Posterior cingulate gyrus (tissue), 11 donors: ENCODE data around the gene SHANK1.

ENCODE experiments used
- DNase-seq, 10 donors: peaks; one replicate each; pipeline versions ENCODE4 v3.0.0 to v3.0.0-alpha.2; 2020 to 2021; ENCODE audit warnings: mixed read lengths in 3 of 10
- intact Hi-C: fragments of 100-400 bp; cut with DNase I; formaldehyde crosslinking; loops from one replicate; pipeline ENCODE4 v1.15.1; 2023

SHANK1 gene

DNA sequence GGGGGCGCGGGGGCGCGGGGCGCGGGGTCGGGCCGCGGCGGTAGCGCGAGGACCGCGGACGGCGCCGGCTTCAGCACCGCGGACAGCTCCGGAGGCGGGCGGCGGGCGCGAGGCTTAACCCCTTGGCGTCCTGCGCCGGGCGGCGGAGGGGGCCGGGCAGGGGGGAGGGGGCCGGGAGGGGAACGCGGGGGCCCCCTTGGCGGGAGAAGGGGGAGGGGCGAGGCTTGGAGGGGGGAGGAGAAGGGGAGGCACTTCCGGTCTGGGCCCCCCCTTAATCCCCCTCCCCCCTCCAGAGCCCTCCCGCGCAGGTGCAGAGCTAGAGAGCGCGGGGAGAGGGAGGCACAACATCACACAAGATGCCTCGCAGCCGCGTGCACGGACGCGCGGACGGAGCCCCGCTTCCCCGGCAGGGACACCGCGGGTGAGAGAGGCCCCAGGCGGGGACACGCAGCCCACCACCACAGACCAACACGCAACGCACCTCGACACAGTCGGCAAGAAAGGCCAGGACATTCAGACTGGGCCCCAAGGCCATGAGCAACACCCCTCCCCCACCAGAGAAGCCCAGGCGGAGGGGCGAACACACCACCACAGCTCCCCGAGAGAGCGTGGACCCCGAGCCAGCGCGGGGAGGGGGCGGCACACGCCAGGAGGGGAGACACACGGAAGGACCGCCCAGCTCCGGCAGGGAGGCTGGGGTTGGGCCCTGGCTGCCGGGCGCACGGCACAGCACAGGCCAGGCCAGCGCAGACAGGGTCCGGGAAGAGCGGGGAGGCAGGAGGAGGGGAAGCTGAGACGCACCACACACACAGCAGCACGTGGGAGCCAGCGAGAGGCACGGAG is 24.1 kb downstream of the SHANK1 start:
- DNase-seq: peak in 5 of 10 donors; percentile 42 to 91 (median 87)
- intact Hi-C loops: no loop called here

DNA sequence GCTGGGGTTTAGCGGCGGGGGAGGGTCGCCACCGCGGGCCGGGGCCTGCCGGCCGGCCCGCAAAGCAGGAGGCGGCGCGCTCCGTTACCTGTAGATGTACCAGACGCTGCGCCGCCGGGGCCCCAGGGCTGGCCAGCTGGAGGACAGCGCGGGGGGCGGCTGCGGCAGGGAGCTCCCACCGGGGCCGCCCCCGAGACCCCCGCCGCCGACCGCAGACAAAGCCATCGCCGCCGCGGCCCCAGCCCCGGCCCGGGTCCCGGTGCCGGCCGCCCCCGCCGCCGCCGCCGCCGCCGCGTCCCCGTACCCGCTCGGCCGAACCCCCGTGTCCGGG is 24.8 kb downstream of the SHANK1 start:
- intact Hi-C loops: no loop called here
- DNase-seq: no peak

GRCh38 chr19:50693064-50693975 is 26.3 kb downstream of the SHANK1 start:
- peak in 1 of 10 donors; percentile 78 for DNase-seq
- intact Hi-C loops: no loop called here

DNA sequence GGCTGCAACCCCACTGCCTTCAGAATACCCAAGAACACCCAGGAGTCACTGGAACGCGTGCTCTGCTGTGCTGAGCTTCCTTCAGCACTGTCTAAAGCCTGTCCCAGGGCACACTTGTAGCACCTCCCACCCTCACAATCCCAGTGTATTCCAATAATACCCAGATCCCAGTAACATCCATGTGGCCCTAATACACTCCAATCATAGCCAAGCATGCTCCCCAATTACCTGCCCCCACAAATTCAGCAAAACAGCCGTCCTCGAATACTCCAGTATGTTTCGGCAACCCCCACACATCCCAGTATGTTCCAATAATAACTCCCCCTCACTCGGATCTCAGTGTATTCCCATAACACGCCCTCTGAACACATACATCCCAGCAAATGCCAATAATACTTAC is 29.2 kb downstream of the SHANK1 start:
- DNase-seq: no peak
- intact Hi-C loops: no loop called here

DNA sequence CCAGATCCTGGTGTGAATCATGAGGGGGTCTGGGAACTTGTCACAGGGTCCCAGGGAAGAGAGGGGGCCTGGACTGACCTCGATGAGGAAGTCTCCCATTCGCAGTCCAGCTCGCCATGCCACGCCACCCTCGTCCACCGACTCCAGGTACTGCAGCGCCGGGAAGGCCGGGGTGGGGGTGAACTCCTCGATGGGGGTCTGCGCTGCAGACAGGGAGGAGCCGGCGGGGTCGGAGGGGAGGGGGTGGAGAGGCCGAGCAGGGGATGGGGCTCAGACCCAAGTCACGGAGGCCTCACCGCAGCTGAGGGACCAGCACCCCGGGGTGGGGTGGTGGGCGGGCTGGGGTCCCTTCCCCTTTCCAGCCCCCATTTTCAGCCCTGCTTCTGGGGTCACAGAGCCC is 30.8 kb downstream of the SHANK1 start:
- peak in 1 of 10 donors; percentile 71 for DNase-seq
- intact Hi-C loops: no loop called here

DNA sequence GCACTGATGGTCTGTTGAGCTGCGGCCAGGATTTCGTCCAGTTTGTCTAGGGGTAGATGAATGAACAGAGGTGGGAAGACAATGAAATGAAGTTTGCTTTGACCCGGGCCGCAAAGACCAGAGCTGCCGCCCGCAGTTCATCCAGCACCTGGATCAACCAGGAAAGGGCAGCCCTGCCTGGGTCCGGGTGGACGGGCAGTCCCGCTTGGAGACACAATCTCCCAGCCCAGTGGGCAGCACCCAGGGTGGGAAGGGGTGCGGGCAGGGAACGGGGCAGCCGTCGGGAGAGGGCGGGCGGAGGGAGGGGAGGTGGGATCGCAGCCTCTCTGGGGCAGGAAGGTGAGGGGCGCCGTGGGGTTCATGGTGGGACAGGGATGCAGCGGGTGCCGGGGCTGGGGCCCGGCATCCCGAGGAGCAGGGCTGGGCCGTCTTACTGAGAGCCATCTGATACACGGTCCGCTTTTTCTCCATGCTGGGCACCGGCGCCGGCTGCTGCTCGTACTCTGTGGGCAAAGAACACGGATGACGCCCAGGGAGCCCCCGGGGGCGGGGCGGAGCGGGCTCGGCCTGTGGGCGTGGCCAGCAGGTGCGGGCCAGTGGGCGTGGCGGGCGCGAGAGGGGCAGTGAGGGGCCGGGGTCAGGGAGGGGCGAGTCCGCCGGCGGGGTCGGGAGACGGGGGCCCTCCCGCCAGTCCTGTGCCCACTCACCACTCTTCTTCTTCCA is 33.1 kb downstream of the SHANK1 start:
- intact Hi-C loops: no loop called here
- peak in 1 of 10 donors; percentile 79 for DNase-seq

DNA sequence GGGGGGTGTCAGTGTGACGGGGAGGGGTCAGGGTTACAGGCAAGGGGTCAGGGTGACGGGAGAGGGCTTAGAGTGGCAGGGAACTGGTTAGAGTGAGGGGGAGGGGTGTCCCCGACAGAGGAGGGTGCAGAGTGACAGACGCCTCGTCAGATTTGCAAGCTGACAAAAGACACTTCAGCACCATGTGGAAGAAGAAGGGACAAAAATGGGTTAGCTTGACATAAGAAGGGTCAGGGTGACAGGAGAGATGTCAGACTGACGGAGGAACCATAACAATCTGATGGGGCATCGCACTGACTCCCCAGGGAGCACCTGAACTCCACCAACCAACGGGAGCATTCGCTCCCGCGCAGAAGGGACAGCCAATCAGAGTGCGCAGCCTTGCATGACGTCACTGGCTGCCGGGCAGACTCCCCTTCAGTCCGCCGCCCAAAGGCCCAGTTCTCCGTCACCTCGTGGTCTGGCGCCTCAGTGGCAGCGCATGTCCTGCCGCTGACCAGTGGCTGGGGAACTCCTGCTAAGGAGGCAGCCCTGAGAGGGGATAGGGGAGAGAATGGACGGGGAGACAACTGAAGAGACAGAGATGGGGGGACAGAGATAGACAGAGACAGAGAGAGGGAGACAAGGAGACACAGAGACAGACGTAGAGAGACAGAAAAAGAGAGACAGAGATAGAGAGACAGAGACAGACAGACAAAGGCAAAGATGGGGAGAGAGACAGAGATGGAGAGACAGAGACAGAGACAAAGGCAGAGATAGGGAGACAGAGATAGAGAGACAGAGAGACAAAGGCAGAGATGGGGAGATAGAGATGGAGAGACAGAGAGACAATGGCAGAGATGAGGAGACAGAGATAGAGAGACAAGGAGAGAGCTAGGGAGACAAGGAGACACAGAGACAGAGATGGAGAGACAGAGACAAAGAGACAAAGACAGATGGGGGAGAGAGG is 40.2 kb downstream of the SHANK1 start:
- intact Hi-C loops: no loop called here
- DNase-seq: peak; percentile 74 to 98 (median 90)

DNA sequence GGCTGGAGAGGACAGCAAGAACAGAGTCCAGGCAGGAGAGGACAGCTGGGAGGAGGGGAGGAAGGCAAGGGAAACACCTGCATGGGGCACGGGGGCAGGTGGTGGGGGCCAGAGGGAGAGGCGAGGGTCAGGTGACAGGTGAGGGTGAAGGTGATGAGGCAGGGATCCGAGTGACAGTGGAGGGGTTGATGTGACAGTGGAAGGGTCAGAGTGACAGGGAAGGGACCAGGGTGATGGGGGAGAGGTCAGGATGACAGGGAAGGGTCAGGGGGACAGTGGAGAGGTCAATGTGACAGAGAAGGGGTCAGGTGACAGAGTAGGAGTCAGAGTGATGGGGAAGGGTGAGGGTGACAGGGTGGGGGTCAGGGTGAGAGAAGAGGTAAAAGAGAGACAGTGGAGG is 41.3 kb downstream of the SHANK1 start:
- intact Hi-C loops: no loop called here
- peak in 1 of 10 donors; percentile 48 for DNase-seq

- intact Hi-C loops: no loop called here
- DNase-seq: peak in 1 of 10 donors; percentile 25
These were observed 42.0 kb downstream of the SHANK1 start for GRCh38 chr19:50677636-50678035.

DNA sequence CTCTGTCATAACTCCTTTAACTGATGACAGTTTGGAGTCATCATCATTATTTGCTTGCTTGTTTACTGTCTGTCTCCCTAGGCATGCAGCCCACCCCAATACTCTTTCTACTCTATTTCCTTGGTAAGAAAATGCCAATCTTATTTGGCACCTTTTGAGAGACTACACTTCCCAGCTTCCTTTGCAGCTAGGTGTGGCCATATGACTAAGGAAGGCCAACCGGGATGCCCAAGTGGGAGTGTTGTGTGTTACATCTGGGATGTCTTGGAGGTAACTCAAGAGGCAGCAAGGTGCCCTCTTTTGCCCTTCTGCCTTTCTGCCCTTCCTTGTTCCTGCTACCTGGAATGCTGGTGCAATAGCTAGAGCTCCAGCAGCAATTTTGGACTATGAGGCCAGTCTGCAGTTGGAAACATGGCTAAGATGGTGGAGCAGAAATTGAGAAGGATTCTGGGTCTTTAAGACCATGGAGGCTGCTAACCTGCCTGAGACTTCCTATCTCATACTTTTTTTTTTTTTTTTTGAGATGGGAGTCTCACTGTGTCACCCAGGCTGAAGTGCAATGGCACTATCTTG is 42.9 kb downstream of the SHANK1 start:
- no peak for DNase-seq
- intact Hi-C loops: no loop called here

GRCh38 chr19:50673118-50673517 is 46.5 kb downstream of the SHANK1 start:
- intact Hi-C loops: no loop called here
- DNase-seq: peak in 1 of 10 donors; percentile 49

GRCh38 chr19:50670102-50670380 is 49.6 kb downstream of the SHANK1 start:
- peak in 3 of 10 donors; percentile 76 to 84 (median 76) for DNase-seq
- intact Hi-C loops: no loop called here

GRCh38 chr19:50669302-50670101 is 50.1 kb downstream of the SHANK1 start:
- peak in 9 of 10 donors; percentile 35 to 95 (median 69) for DNase-seq
- intact Hi-C loops: no loop called here

- intact Hi-C loops: no loop called here
- DNase-seq: peak in 1 of 10 donors; percentile 68
These were observed 50.7 kb downstream of the SHANK1 start for GRCh38 chr19:50668879-50669278.

DNA sequence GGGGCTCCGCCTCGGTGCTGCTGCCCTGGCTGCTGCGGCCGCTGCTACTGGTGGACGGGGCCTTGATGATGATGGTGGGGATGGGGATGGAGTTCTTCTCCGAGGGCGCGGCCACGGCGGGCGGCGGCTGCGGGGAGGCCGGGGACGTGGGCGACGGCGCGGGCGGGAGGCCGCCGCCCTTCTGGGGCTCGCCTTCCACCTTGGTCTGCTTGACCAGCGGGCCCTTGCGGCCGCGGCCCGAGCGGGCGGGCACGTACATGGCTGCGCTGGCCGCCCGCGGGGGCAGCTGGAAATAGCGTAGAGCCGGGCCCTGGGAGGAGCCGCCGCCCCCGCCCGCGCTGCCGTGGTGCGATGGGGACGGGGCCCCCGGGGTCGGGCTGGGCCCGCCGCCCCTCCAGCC is 51.2 kb downstream of the SHANK1 start:
- intact Hi-C loops: no loop called here
- no peak for DNase-seq

DNA sequence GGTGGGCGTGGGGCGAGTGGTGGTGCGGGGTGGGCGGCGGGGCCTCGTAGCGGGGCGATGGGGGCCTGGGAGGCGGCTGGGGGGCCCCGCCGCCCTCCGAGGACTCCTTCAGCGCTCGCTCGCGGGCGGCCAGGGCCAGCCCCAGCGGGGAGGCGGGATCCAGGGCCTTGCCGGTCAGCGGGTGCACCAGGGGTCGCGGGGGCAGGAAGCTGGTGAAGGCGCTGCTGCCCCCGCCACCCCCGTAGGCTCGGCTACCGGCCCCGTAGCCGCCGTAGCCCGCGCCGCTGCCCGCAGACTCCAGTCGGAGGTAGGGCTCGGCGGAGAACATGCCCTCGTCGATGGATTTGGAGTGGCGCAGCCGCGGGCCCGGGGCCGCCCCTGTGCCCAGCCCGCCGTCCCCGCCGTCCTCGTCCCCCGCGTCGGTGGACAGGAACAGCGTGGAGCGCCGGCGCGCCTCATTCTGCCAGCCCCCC is 51.8 kb downstream of the SHANK1 start:
- peak in 1 of 10 donors; percentile 35 for DNase-seq
- intact Hi-C loops: no loop called here

GRCh38 chr19:50667177-50667758 is 52.3 kb downstream of the SHANK1 start:
- intact Hi-C loops: no loop called here
- DNase-seq: peak in 1 of 10 donors; percentile 70
